Right renal pelvis (tissue), 4 donors: ENCODE data around the gene PTER. TPM values are rescaled to one million over a fixed set of nuclear protein-coding genes. Genes with fewer than 3 reads are reported as not detected.

ENCODE experiments used
- DNase-seq, 4 donors: peaks; one replicate each; pipeline ENCODE4 v3.0.0-alpha.2; 2013; ENCODE audit warnings: low read depth in 4 of 4, low spot score in 3 of 4, missing footprints in 1 of 4
- polyA plus RNA-seq, 4 donors: library from polyadenylated mRNA; unstranded; fragments of 120-200 nt; gene quantifications; one replicate each; pipeline ENCODE4 v1.2.1, GENCODE V29; 2013; ENCODE audit not compliant: insufficient read length in 4 of 4

The PTER gene
- polyA plus RNA-seq, 4 donors, result 18.3 to 25.1 (median 22.1) TPM

DNA sequence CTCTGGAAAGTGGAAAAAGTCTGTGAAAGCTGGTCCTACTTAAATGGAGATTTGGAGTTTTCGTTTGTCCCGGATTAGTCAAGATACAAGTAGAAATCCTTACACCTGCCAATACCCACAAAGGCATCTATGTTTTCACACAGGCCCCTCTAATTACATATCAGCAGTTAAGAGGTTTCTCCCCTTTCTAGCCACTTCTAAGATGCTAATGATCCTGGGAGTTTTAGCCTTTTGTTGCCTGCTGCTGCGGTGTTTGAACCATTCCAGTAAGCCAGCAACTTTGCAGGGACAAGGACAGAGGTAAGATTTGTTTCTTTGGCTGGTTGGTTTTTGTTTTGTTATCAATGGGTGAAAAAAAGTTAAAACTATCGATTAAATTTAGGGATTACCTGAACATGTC, 90.6 kb downstream of the PTER start:
- no peak for DNase-seq

DNA sequence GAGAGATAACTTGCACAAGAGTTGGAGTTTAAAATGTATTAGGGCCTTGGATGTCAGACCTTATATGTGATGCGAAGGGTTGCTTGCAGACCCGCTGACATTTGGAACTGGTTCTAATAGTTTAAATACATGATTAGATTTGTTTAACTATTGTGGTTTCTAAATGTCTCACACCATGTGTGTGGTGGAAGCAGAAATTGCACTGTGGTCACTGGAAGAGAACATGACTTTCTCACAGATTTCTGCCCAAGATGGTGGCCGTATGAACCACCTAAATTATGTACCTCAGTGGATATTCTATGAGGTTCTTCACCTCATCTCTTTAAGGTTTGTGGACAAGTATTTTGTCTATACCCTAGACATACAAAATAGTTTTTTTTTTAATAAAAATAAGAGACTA, 93.0 kb downstream of the PTER start:
- no peak for DNase-seq

DNA sequence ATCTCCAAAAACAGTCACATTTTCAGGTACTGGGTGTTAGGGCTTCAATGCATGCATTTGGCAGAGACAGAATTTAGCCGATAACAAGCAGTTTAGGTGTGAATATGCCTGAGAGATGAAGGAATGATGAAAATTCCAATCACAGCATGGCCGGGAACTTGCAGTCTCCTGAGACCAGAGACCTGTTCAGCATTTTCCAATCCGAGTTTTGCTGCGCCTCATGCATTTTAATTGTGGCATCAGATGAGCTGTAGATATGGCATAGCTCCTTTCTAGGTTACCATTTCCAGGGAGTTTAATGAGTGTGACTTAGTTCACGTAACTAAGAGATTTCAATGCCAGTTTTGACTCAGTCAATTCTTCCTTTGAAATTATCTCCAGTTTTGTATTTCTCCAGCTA, 99.3 kb downstream of the PTER start:
- no peak for DNase-seq

DNA sequence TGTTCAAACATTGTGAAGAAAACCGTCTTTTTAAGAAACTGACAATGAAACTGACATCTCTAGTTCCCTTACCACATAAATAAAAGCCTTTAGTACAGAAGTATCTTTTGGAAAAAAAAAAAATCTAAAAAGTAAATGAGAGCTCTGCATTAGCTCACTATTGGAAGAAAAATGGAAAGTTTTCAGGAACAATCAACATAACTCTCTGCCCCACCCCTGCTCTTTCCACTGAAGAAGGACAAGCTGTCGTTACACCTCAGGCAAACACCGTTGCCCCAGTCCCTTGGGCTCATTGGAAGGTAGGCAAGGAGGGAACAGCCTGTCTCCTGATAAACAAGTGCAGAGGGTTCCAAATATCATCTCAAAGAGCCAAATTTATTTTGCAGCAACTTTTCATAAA, 107.3 kb downstream of the PTER start:
- no peak for DNase-seq

DNA sequence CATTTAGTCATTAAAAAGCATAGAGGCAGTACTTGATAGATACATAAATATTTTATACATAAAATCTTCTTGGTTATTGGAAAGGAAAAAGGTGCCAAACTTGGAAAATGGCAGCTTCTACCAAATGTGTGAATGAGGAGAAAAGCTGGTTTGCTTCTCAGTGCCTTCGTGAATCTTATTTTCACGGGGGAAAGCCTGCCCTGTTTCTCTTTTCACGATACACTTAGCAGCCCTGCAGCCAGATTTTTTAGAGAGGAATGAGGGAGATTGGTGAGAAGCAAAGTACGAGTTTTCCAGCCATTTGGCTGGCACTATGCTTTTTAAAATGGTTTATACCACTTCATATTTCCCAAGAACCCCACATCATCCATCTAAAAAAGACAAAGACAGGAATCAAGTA, 107.8 kb downstream of the PTER start:
- no peak for DNase-seq

DNA sequence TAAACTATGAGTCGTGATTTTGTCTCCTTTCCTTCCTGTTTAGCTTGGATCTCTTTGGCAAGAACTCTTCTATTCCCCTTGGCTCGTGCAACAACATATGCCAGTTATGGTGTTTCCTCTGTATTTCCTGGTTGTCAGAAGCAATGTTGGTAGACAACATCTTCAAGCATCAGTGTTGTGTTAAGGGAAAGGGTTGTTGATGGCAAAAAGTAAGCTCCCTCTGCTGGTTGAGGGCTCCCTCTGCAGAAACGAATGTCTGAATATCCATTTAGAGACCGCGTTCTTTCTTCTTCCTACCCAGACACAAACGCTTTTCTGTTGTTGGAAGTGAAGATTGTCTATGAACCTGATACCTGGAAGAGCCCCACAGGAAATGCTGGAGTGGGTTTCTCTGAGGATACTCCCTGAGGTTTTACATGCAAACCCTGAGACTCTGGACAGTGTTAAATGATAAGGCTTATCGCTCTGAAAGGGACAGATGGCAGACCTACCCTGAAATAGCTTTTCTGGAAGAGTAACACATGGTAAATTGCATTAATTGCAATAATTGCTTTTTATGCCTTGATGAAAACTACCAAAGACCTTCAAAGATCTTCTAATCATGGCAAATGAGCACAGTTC, 108.4 kb downstream of the PTER start:
- no peak for DNase-seq

DNA sequence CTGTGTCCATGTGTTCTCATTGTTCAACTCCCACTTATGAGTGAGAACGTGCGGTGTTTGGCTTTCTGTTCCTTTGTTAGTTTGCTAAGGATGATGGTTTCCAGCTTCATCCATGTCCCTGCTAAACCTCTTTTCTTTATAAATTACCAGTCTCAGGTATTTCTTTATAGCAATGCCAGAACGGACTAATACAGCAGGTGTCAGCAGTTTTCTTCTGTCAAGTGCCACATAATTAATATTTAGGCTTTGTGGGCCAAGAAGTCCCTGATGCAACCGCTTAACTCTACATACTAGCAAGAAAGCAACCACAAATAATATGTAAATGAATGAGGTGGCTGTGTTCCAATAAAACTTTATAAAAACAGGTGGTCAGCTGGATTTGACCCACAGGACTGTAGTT, 111.2 kb downstream of the PTER start:
- DNase-seq, result no peak

DNA sequence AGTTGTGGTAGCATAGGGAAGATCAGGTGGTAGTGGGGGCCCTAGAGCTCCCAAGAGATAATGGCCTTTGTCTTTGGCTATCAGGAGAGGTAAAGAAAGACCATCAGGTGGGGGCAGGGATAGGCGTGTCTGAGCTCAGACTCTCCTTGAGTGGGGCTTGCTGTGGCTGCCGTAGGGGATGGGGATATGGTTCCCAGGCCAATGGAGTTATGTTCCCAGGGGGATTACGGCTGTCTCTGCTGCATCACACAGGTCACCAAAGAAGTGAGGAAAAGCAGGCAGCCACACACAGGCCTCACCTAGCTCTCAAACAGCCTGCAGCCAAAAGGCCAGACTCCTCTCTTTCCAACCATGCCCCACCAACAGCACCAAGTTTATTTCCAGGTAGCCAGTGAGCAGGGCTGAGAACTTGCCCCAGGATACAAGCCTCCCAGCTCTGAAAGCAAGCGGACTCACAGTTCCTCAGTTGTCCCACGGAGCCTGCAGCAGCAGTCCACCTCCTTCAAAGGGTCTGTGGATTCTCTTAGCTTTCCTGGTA, 122.5 kb downstream of the PTER start:
- no peak for DNase-seq

DNA sequence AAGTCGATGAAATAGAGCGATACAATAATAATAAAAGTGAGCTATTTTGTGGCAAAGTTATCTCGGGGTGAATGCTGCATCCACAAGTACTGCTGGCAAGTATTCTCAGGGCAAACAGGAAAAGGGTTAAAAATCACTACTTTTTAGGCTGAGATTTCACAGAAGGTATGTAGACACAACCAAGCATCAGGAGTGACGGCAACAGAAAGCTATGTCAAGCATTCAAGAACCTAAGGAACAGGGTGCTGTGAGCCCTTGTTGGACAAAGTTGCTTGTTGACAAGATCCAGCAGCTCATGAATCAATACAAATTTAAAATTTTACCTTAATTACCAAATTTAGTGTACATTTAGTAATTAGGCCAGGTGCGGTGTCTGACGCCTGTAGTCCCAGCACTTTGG, 126.1 kb downstream of the PTER start:
- DNase-seq, result no peak

Other genes starting within 250 kb of the PTER start
- 1 to 10 TPM; 1.4 to 3.4 (median 2.1) TPM for gene C1QL3, start 84.9 kb downstream of the PTER start, polyA plus RNA-seq